HCT116 (cell line): ENCODE measurements around the gene AMPD3. TPM values are rescaled to one million over a fixed set of nuclear protein-coding genes. Genes with fewer than 3 reads are reported as not detected.

Source experiments
- ATAC-seq: fragments of 200-7000 bp; cut with Tn5 transposase; 2 replicates; pipeline ENCODE4 v1.9.1; 2020; ENCODE audit warnings: mild to moderate bottlenecking, moderate library complexity
- BruUV-seq: library from RNA; stranded (reverse); fragments of 400-500 nt; replicated peaks from 2 replicates; lab custom pipeline; 2021; lab: Mats Ljungman, UMichigan
- CTCF ChIA-PET: fragments of 300-600 bp; sonication (Branson Sonifier 250); formaldehyde crosslinking; loops from one replicate; lab custom pipeline; 2021; ENCODE audit warnings: antibody characterized with exemption; lab: Charles Lee
- POLR2A ChIA-PET: fragments of 300-600, 350-600 bp; sonication (Branson Sonifier 250); formaldehyde crosslinking; loops from one replicate; lab custom pipeline; 2021; ENCODE audit warnings: antibody characterized with exemption; lab: Charles Lee
- RAD21 ChIA-PET, 2 experiments: fragments of 300-600 bp; sonication (Branson Sonifier 250); formaldehyde crosslinking; loops; one replicate each; lab custom pipeline; 2023; ENCODE audit warnings: low total read pairs in 2 of 2; ENCODE audit not compliant: uncharacterized antibody in 2 of 2, unreplicated experiment in 2 of 2, low non-redundant PET in 1 of 2; lab: Charles Lee
- DNase-seq: peaks from one replicate; pipeline ENCODE4 v3.0.0-alpha.2; 2010; ENCODE audit warnings: low read depth, low spot score
- H2AFZ ChIP-seq: fragments of 200-600 bp; shearing (Covaris generic), sonication (generic); 2 replicates; pipeline ENCODE4 v1.6.1; 2017; ENCODE audit warnings: low read depth, mixed run types, mixed read lengths, antibody characterized with exemption, low read length; ENCODE audit not compliant: poor library complexity, severe bottlenecking
- H3K27ac ChIP-seq: 2 replicates; pipeline ENCODE4 v1.5.1; 2012; ENCODE audit warnings: low read depth, low read length
- H3K27me3 ChIP-seq: fragments of 200-600 bp; sonication (generic); 2 replicates; pipeline ENCODE4 v1.6.1; 2016; ENCODE audit warnings: mixed run types, low read length, mixed read lengths; ENCODE audit not compliant: insufficient read depth
- H3K36me3 ChIP-seq, 2 experiments: fragments of 200-500 bp in 1 of 2; fragments of 200-600 bp in 1 of 2; sonication (Bioruptor generic) in 1 of 2; sonication (generic) in 1 of 2; 2 replicates each; pipeline versions ENCODE4 v1.5.1 to v1.6.1; 2014 to 2016; ENCODE audit warnings: low read length in 2 of 2, inconsistent platforms in 1 of 2, mixed read lengths in 1 of 2, mixed run types in 1 of 2; ENCODE audit not compliant: insufficient read depth in 2 of 2, control insufficient read depth in 1 of 2
- H3K4me1 ChIP-seq, 2 experiments: fragments of 200-600 bp in 1 of 2; sonication (generic) in 1 of 2; 2 replicates each; pipeline versions ENCODE4 v1.5.1 to v1.6.1; 2012 to 2017; ENCODE audit warnings: low read length in 2 of 2, inconsistent platforms in 1 of 2, mild to moderate bottlenecking in 1 of 2, mixed read lengths in 1 of 2, mixed run types in 1 of 2, moderate library complexity in 1 of 2; ENCODE audit not compliant: insufficient read depth in 2 of 2, control insufficient read depth in 1 of 2
- H3K4me2 ChIP-seq: fragments of 200-600 bp; sonication (generic); 2 replicates; pipeline ENCODE4 v1.6.1; 2017; ENCODE audit warnings: mixed run types, low read length, mixed read lengths
- H3K4me3 ChIP-seq, 2 experiments: fragments of 200-600 bp in 1 of 2; sonication (generic) in 1 of 2; replicated peaks in 1 of 2; 2 replicates each; pipeline ENCODE4 v1.5.1; 2011 to 2016; ENCODE audit warnings: low read length in 2 of 2, control low read depth in 1 of 2, low read depth in 1 of 2, mild to moderate bottlenecking in 1 of 2, mixed read lengths in 1 of 2, mixed run types in 1 of 2
- H3K79me2 ChIP-seq: fragments of 200-600 bp; sonication (generic); 2 replicates; pipeline ENCODE4 v1.6.1; 2017; ENCODE audit warnings: mild to moderate bottlenecking, mixed run types, low read length, moderate library complexity, mixed read lengths; ENCODE audit not compliant: insufficient read depth
- H3K9ac ChIP-seq: fragments of 200-600 bp; sonication (generic); 2 replicates; pipeline ENCODE4 v1.6.1; 2016; ENCODE audit warnings: low read length, mixed read lengths
- H3K9me2 ChIP-seq: fragments of 200-600 bp; sonication (generic), shearing (Covaris generic); 2 replicates; pipeline ENCODE4 v1.6.1; 2017; ENCODE audit warnings: mixed run types, mild to moderate bottlenecking, moderate library complexity; ENCODE audit not compliant: insufficient read depth
- H3K9me3 ChIP-seq, 2 experiments: fragments of 200-500 bp in 1 of 2; fragments of 200-600 bp in 1 of 2; sonication (Bioruptor generic) in 1 of 2; sonication (generic) in 1 of 2; 2 replicates each; pipeline ENCODE4 v1.6.1; 2014 to 2017; ENCODE audit warnings: low read length in 2 of 2, mixed read lengths in 2 of 2, inconsistent platforms in 1 of 2, low read depth in 1 of 2, mild to moderate bottlenecking in 1 of 2, mixed run types in 1 of 2, moderate library complexity in 1 of 2; ENCODE audit not compliant: control insufficient read depth in 1 of 2, insufficient read depth in 1 of 2
- H4K20me1 ChIP-seq: fragments of 200-600 bp; sonication (generic), shearing (Covaris generic); 2 replicates; pipeline ENCODE4 v1.6.1; 2017; ENCODE audit warnings: mixed run types, mild to moderate bottlenecking, moderate library complexity; ENCODE audit not compliant: insufficient read depth
- ATF3 ChIP-seq: IDR thresholded peaks from 2 replicates; pipeline ENCODE4 v1.6.1; 2012
- CEBPB ChIP-seq: IDR thresholded peaks from 2 replicates; pipeline ENCODE4 v1.6.1; 2012; ENCODE audit warnings: low read depth
- ELF1 ChIP-seq: IDR thresholded peaks from 2 replicates; pipeline ENCODE4 v1.6.1; 2012; ENCODE audit warnings: low read depth, borderline replicate concordance
- EZH2 ChIP-seq: fragments of 200-600 bp; sonication (generic); IDR thresholded peaks from 2 replicates; pipeline ENCODE4 v1.6.1; 2017; ENCODE audit warnings: antibody characterized with exemption, mixed run types
- FOSL1 ChIP-seq: IDR thresholded peaks from 2 replicates; pipeline ENCODE4 v1.6.1; 2012; ENCODE audit warnings: low read depth
- JUND ChIP-seq: IDR thresholded peaks from 2 replicates; pipeline ENCODE4 v1.6.1; 2012
- POLR2AphosphoS5 ChIP-seq: IDR thresholded peaks from 2 replicates; pipeline ENCODE4 v1.6.1; 2011; ENCODE audit warnings: mild to moderate bottlenecking, low read depth, low read length, moderate library complexity
- REST ChIP-seq: IDR thresholded peaks from 2 replicates; pipeline ENCODE4 v1.6.1; 2012; ENCODE audit warnings: low read depth
- SRF ChIP-seq: IDR thresholded peaks from 2 replicates; pipeline ENCODE4 v1.6.1; 2012; ENCODE audit warnings: low read depth
- YY1 ChIP-seq: IDR thresholded peaks from 2 replicates; pipeline ENCODE4 v1.6.1; 2011; ENCODE audit warnings: low read length, low read depth, moderate library complexity, mild to moderate bottlenecking; ENCODE audit not compliant: insufficient replicate concordance; ENCODE audit errors: extremely low read depth
- ZFX ChIP-seq: fragments of 450-650 bp; IDR thresholded peaks from 2 replicates; pipeline ENCODE4 v1.6.1; 2017
- ZNF274 ChIP-seq: fragments of 200-500 bp; sonication (Bioruptor generic); IDR thresholded peaks from 2 replicates; pipeline ENCODE4 v1.6.1; 2014; ENCODE audit warnings: mild to moderate bottlenecking, low read depth, low read length, inconsistent platforms
- intact Hi-C: fragments of 100-400 bp; cut with micrococcal nuclease; formaldehyde crosslinking; loops from 2 replicates; pipeline ENCODE4 v1.10.0; 2022
- total RNA-seq: library from RNA; stranded (reverse); gene quantifications from one replicate; pipeline ENCODE4 v1.2.1, GENCODE V29; 2021; ENCODE audit not compliant: unreplicated experiment

AMPD3 gene
- total RNA-seq, 1 experiment from 2014 or later: 25.9 TPM

DNA sequence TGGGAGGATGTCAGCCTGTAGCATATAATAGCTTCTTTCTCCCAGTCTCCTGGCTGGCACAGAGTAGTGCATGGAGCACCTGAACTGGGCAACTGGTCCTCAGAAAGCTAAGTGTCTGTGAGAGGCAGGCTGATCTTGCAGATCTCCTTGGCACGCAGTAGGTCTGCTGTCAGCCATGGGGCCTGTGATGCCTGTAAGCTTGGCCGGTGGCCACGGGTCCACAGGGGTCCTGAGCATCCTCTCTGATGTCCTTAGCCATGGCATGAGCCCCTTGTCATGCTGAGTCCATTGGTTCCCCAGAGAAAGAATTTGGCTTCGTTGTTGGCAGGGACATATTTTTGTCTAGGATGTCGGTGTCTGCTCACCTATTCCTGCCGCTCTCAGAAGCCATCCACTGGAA, 25.0 kb downstream of the AMPD3 start:
- H3K36me3 ChIP-seq: peaks cover 0 to 25% of the 10 kb centered on the region in 2 experiments; a peak in 2 of 4 replicates
- no peaks in the 10 kb centered on the region for H3K9me2 ChIP-seq
- H3K9me3 ChIP-seq: no peaks in the 10 kb centered on the region
- no peak for TF ChIP-seq CEBPB
- TF ChIP-seq, all 23 proteins: peak for 0
- ChIA-PET RAD21 (interaction anchor here in 1 of 2 experiments (0.6 kb wide), 1 partner anchor 23 kb away, joined by 3 read pairs; no protein-coding TSS in a partner anchor), CTCF (no interaction called here), POLR2A (interaction anchor here (0.9 kb wide), 1 partner anchor 8 kb away, joined by 3 read pairs; no protein-coding TSS in a partner anchor)
- Histone ChIP-seq H3K4me1 (no peaks in the 10 kb centered on the region), H3K4me3 (no peak overlapping the region), H3K4me2 (no peak overlapping the region), H3K27me3 (no peaks in the 10 kb centered on the region), H3K27ac (no peak overlapping the region), H4K20me1 (no peaks in the 10 kb centered on the region), H2AFZ (no peak overlapping the region), H3K79me2 (peaks cover 5% of the 10 kb centered on the region), H3K9ac (no peak overlapping the region)
- intact Hi-C loops: no loop called here
- no TSS peak for BruUV-seq
- ATAC-seq (no peak), DNase-seq (no peak)

DNA sequence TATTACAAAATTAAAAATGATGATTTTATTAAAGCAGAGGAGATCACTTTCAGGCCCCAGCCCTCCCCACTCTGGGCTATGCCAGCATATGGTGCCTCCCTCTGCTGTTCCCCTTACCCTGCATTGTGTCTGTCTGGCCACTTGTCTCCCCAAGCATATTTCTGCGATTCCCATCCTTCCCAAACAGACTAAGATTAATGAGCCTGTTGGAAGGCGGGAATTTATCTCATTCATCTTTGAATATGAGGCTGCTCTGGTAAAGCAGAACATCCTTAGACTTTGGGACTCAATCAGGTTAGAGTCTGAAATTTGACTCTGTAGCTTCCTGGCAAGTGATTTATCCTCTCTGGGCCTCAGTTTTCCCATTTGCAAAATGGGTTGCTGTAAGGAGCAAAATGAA, 25.7 kb downstream of the AMPD3 start:
- intact Hi-C loops: no loop called here
- Histone ChIP-seq H3K9me3 (no peaks in the 10 kb centered on the region), H3K4me3 (no peak overlapping the region), H3K4me2 (no peak overlapping the region), H4K20me1 (no peaks in the 10 kb centered on the region), H3K9ac (no peak overlapping the region), H3K4me1 (peaks cover 0 to 1% of the 10 kb centered on the region in 2 experiments; a peak in 1 of 4 replicates), H3K9me2 (no peaks in the 10 kb centered on the region), H3K36me3 (peaks cover 0 to 25% of the 10 kb centered on the region in 2 experiments; a peak in 2 of 4 replicates), H3K27me3 (no peaks in the 10 kb centered on the region), H2AFZ (no peak overlapping the region), H3K27ac (no peak overlapping the region), H3K79me2 (peaks cover under 1% of the 10 kb centered on the region)
- CTCF ChIA-PET: no interaction called here
- BruUV-seq: no TSS peak
- no peak for DNase-seq
- RAD21 ChIA-PET: no interaction called here
- TF ChIP-seq JUND (no peak), FOSL1 (no peak), ZFX (no peak), REST (no peak), EZH2 (no peak), ELF1 (no peak), YY1 (no peak), ATF3 (no peak), ZNF274 (no peak), POLR2AphosphoS5 (no peak), SRF (no peak)
- POLR2A ChIA-PET: no interaction called here
- ATAC-seq: no peak
